ENCODE data around the gene SCAMP4. TPM values are rescaled to one million over a fixed set of nuclear protein-coding genes. Genes with fewer than 3 reads are reported as not detected.

The SCAMP4 gene, protein sequence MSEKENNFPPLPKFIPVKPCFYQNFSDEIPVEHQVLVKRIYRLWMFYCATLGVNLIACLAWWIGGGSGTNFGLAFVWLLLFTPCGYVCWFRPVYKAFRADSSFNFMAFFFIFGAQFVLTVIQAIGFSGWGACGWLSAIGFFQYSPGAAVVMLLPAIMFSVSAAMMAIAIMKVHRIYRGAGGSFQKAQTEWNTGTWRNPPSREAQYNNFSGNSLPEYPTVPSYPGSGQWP
- total RNA-seq (2021) (61.7 and 69.8 TPM in 2 replicates), Bru-seq, nascent RNA (percentile 56 among the genes with signal in this experiment), BruChase-seq, experiment 1, labeled RNA remaining after a 2-hour chase (percentile 72 among the genes with signal in this experiment), BruChase-seq, experiment 2, labeled RNA remaining after a 6-hour chase (percentile 89 among the genes with signal in this experiment)
- long read RNA-seq, transcript SCAMP4-201 (7 exons, 2,684 nt) = major isoform, 57 of 71 reads
- long read RNA-seq, partial matches to known transcripts = 2 of 71 reads
- long read RNA-seq, other reads (novel, unspliced or antisense) = 8 of 71 reads

DNA sequence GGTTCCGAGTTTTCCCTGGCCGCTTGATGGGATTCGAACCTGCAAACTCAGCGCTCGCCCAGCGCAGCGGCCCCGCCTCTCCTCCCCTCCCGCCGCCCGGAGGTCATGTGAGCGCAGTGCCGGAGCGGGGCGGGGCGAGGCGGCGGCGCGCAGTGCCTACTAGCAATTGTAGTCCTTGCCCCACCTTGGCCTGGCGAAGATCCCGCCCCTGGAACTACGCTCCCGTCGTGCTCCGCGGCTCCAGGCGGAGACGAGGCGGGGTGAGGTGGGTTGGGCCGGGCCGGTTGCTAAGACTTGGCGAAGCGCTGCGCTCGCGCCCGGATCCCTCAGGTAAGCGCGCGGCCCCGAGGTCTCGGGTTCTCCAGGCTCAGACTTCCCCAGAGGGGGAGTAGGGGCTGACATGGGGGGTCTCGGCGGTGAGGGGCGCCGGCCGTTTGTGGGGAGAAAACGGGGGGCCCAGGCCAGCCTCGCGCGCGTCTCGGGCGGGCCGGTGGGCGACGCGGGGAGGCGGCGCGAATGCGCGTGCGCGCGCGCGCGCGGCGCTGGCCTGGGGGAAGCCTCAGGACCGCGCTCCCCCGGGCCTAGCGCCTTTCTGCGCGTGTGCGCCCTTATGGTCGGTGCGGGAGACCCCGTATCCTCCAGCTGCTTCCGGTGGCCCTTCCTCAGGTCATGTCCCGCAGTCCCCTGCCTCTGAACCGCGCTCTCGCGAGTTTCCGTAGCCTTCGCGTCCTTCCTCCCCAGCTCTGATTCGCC is at the start of gene SCAMP4, which contains the start of gene ADAT3:
Gene SCAMP4 (plus strand): TSS at position 290 of the 753 bp plus-strand sequence. CDS start 9,621 bp downstream, outside the sequence.
Gene ADAT3 (plus strand): TSS at position 290 of the 753 bp plus-strand sequence. CDS start 6,649 bp downstream, outside the sequence.
- intact Hi-C loops (cut with micrococcal nuclease; ENCODE audit: unreplicated experiment) = loop anchor here (2.0 kb wide), 1 partner anchor 40 kb away; no protein-coding TSS in a partner anchor
- Histone ChIP-seq H3K4me2 (peak within 1 kb of the TSS; percentile 92), H3K36me3 (ENCODE audit: low read depth) (no peaks in the 10 kb centered on the region), H3F3A (ENCODE audit: insufficient read depth, low read depth) (peaks cover 17% of the 10 kb centered on the region; the same call in 1 of the 2 replicates), H3K9me3 (ENCODE audit: insufficient read depth, low read depth) (no peaks in the 10 kb centered on the region), H3K27me3 (ENCODE audit: insufficient read depth, low read depth) (no peaks in the 10 kb centered on the region), H4K20me1 (ENCODE audit: insufficient read depth) (peaks cover 11% of the 10 kb centered on the region; the same call in 1 of the 2 replicates), H3K79me2 (ENCODE audit: low read depth) (peaks cover 45% of the 10 kb centered on the region), H3K4me3 (peak within 1 kb of the TSS; percentile 59), H3K9me2 (ENCODE audit: insufficient read depth) (no peaks in the 10 kb centered on the region), H2AFZ (peak within 1 kb of the TSS; percentile 71), H3K27ac (peak within 1 kb of the TSS; percentile 96), H3K4me1 (replicated peaks; ENCODE audit: insufficient read depth) (peaks cover 19% of the 10 kb centered on the region)
- BruUV-seq (replicated peaks) = TSS peak; percentile 69
- TF ChIP-seq, protein P1, sequence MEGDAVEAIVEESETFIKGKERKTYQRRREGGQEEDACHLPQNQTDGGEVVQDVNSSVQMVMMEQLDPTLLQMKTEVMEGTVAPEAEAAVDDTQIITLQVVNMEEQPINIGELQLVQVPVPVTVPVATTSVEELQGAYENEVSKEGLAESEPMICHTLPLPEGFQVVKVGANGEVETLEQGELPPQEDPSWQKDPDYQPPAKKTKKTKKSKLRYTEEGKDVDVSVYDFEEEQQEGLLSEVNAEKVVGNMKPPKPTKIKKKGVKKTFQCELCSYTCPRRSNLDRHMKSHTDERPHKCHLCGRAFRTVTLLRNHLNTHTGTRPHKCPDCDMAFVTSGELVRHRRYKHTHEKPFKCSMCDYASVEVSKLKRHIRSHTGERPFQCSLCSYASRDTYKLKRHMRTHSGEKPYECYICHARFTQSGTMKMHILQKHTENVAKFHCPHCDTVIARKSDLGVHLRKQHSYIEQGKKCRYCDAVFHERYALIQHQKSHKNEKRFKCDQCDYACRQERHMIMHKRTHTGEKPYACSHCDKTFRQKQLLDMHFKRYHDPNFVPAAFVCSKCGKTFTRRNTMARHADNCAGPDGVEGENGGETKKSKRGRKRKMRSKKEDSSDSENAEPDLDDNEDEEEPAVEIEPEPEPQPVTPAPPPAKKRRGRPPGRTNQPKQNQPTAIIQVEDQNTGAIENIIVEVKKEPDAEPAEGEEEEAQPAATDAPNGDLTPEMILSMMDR (conservative IDR thresholded peaks at IDR 0.05) = no peak
- no peak for TF ChIP-seq EZH2 (IDR thresholded peaks at IDR 0.05; ENCODE audit: low read depth)
- DNase-seq = peak; percentile 92 to 96
- ChIA-PET POLR2A (ENCODE audit: unreplicated experiment) (interaction anchor here (0.5 to 0.7 kb wide), 5 partner anchors 30 to 1048 kb away, joined by 3 to 16 read pairs (median 3); partner anchors contain the start of genes GADD45B and REEP6), CTCF (interaction anchor here (0.6 kb wide), 1 partner anchor 557 kb away, joined by 3 read pairs; no protein-coding TSS in a partner anchor)

DNA sequence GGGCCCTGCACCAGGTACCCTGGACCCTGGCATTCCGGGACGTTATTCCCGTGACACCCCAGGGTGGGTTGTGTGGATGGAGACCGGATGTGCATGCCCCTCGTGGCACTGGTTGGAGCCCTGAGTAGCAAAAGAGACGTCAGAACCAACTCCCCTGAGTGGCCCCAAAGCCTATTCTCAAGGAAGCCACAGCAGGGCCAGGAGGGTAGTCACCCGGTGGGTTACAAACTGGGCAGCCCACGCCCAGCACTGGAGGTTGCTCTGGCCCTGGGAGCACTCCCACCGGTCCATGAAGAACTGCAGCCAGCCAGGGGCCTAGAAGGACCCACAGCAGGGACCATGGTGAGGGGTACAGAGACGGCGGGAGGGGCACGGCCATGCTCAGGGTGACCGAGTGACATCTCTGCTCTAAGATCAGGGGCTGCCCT is 49.4 kb upstream of the SCAMP4 start:
- Histone ChIP-seq H3K27me3 (ENCODE audit: insufficient read depth, low read depth) (no peaks in the 10 kb centered on the region), H3K9me2 (ENCODE audit: insufficient read depth) (no peaks in the 10 kb centered on the region), H3K79me2 (ENCODE audit: low read depth) (peaks cover 69% of the 10 kb centered on the region), H3F3A (ENCODE audit: insufficient read depth, low read depth) (peaks cover 8% of the 10 kb centered on the region; the same call in 1 of the 2 replicates), H3K36me3 (ENCODE audit: low read depth) (no peaks in the 10 kb centered on the region), H3K4me1 (replicated peaks; ENCODE audit: insufficient read depth) (peaks cover 18% of the 10 kb centered on the region), H3K4me2 (peak overlapping the region; percentile 54), H3K9me3 (ENCODE audit: insufficient read depth, low read depth) (no peaks in the 10 kb centered on the region), H2AFZ (no peak overlapping the region), H3K4me3 (peak overlapping the region; percentile 11; the same call in 1 of the 2 replicates), H3K27ac (no peak overlapping the region), H4K20me1 (ENCODE audit: insufficient read depth) (peaks cover 42% of the 10 kb centered on the region)
- TF ChIP-seq, protein P1 (conservative IDR thresholded peaks at IDR 0.05) = no peak
- TF ChIP-seq EZH2 (IDR thresholded peaks at IDR 0.05; ENCODE audit: low read depth) = no peak
- CTCF ChIA-PET = no interaction called here
- DNase-seq = no peak
- POLR2A ChIA-PET (ENCODE audit: unreplicated experiment) = no interaction called here
- intact Hi-C loops (cut with micrococcal nuclease; ENCODE audit: unreplicated experiment) = no loop called here
- BruUV-seq (replicated peaks) = no TSS peak

DNA sequence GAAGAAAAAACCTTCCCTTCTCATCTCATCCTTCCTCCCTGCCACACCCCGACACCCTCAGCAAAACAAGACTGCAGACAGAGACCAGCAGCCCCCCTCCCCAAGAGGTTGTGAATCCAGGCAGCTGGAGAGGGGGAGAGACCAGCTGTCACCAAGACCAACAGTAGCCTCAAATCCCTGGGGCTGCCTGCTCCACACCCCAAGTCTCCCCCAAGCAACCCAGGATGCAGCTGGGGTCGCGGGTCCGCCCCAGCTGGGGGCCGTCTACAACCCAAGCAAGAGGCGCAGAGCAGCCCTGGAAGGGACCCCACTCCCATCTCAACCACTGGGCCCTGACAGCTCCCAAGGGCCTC is 48.9 kb upstream of the SCAMP4 start:
- peaks cover 46% of the 10 kb centered on the region for H4K20me1 ChIP-seq (ENCODE audit: insufficient read depth)
- no peaks in the 10 kb centered on the region for H3K9me3 ChIP-seq (ENCODE audit: insufficient read depth, low read depth)
- intact Hi-C loops (cut with micrococcal nuclease; ENCODE audit: unreplicated experiment) = no loop called here
- H3K27ac ChIP-seq = no peak overlapping the region
- peaks cover 20% of the 10 kb centered on the region for H3K4me1 ChIP-seq (replicated peaks; ENCODE audit: insufficient read depth)
- H3K36me3 ChIP-seq (ENCODE audit: low read depth) = no peaks in the 10 kb centered on the region
- no peaks in the 10 kb centered on the region for H3K27me3 ChIP-seq (ENCODE audit: insufficient read depth, low read depth)
- H3K4me3 ChIP-seq = no peak overlapping the region
- TF ChIP-seq, protein P1 (conservative IDR thresholded peaks at IDR 0.05) = no peak
- no peak for TF ChIP-seq EZH2 (IDR thresholded peaks at IDR 0.05; ENCODE audit: low read depth)
- peaks cover 8% of the 10 kb centered on the region; the same call in 1 of the 2 replicates for H3F3A ChIP-seq (ENCODE audit: insufficient read depth, low read depth)
- ChIA-PET POLR2A (ENCODE audit: unreplicated experiment) (no interaction called here), CTCF (no interaction called here)
- BruUV-seq (replicated peaks) = no TSS peak
- peaks cover 73% of the 10 kb centered on the region for H3K79me2 ChIP-seq (ENCODE audit: low read depth)
- DNase-seq = no peak
- no peak overlapping the region for H3K4me2 ChIP-seq
- no peak overlapping the region for H2AFZ ChIP-seq
- H3K9me2 ChIP-seq (ENCODE audit: insufficient read depth) = no peaks in the 10 kb centered on the region
